IMR-90 (cell line): ENCODE data around the gene UNC5B. TPM values are rescaled to one million over a fixed set of nuclear protein-coding genes. Genes with fewer than 3 reads are reported as not detected.

Experiments used
- ATAC-seq: fragments of 200-7000 bp; cut with Tn5 transposase; 2 replicates; pipeline ENCODE4 v1.9.1; 2020; ENCODE audit warnings: low read depth, mild to moderate bottlenecking, moderate library complexity
- BruUV-seq: library from RNA; stranded (reverse); fragments of 400-500 nt; replicated peaks from 2 replicates; lab custom pipeline; 2021; lab: Mats Ljungman, UMichigan
- CTCF ChIA-PET: fragments of 300-600 bp; formaldehyde crosslinking; extraction: SDS; loops from one replicate; lab custom pipeline; 2021; ENCODE audit warnings: antibody characterized with exemption; lab: Yijun Ruan, JAX
- POLR2A ChIA-PET: fragments of 300-600 bp; sonication (Branson Sonifier 250); formaldehyde crosslinking; loops from one replicate; lab custom pipeline; 2022; ENCODE audit warnings: antibody characterized with exemption; ENCODE audit not compliant: unreplicated experiment; lab: Charles Lee
- DNase-seq: peaks from one replicate; pipeline ENCODE4 v3.0.0; 2013
- H2AFZ ChIP-seq: replicated peaks from 2 replicates; pipeline ENCODE3; 2013; ENCODE audit warnings: low read length, mild to moderate bottlenecking; ENCODE audit not compliant: poor library complexity
- H2AK5ac ChIP-seq: 2 replicates; pipeline ENCODE4 v1.6.1; 2013; ENCODE audit warnings: low read depth, low read length, inconsistent platforms
- H2AK9ac ChIP-seq: replicated peaks from 2 replicates; pipeline ENCODE3; 2013; ENCODE audit warnings: mild to moderate bottlenecking, low read depth, low read length, moderate library complexity; ENCODE audit not compliant: poor library complexity
- H2BK120ac ChIP-seq: 2 replicates; pipeline ENCODE4 v1.6.1; 2013; ENCODE audit warnings: low read depth, low read length, inconsistent platforms
- H2BK15ac ChIP-seq: 3 replicates; pipeline ENCODE4 v1.6.1; 2013; ENCODE audit warnings: low read depth, low read length, inconsistent platforms
- H2BK20ac ChIP-seq: 2 replicates; pipeline ENCODE4 v1.6.1; 2013; ENCODE audit warnings: low read depth, mild to moderate bottlenecking, inconsistent platforms, low read length, moderate library complexity
- H2BK5ac ChIP-seq: 2 replicates; pipeline ENCODE4 v1.6.1; 2013; ENCODE audit warnings: mild to moderate bottlenecking, low read depth, low read length, inconsistent platforms; ENCODE audit not compliant: poor library complexity, severe bottlenecking
- H3K14ac ChIP-seq: replicated peaks from 2 replicates; pipeline ENCODE4 v1.6.1; 2013; ENCODE audit warnings: low read depth, low read length, inconsistent platforms
- H3K18ac ChIP-seq: 2 replicates; pipeline ENCODE4 v1.6.1; 2013; ENCODE audit warnings: low read depth, low read length, control low read depth
- H3K23ac ChIP-seq: 2 replicates; pipeline ENCODE4 v1.6.1; 2013; ENCODE audit warnings: low read depth, low read length, inconsistent platforms
- H3K27ac ChIP-seq: 2 replicates; pipeline ENCODE4 v1.5.1; 2013; ENCODE audit warnings: mild to moderate bottlenecking, control low read depth, low read length; ENCODE audit not compliant: insufficient read depth
- H3K27me3 ChIP-seq: 2 replicates; pipeline ENCODE4 v1.6.1; 2013; ENCODE audit warnings: low read length; ENCODE audit not compliant: control insufficient read depth, insufficient read depth
- H3K36me3 ChIP-seq: 2 replicates; pipeline ENCODE4 v1.6.1; 2013; ENCODE audit warnings: low read length, mixed read lengths; ENCODE audit not compliant: control insufficient read depth, insufficient read depth
- H3K4ac ChIP-seq: 2 replicates; pipeline ENCODE4 v1.6.1; 2013; ENCODE audit warnings: low read depth, low read length, inconsistent platforms
- H3K4me1 ChIP-seq: 2 replicates; pipeline ENCODE4 v1.6.1; 2013; ENCODE audit warnings: low read length, mixed read lengths; ENCODE audit not compliant: control insufficient read depth, insufficient read depth
- H3K4me2 ChIP-seq: 2 replicates; pipeline ENCODE4 v1.6.1; 2013; ENCODE audit warnings: low read depth, mild to moderate bottlenecking, control low read depth, low read length, moderate library complexity
- H3K4me3 ChIP-seq: 2 replicates; pipeline ENCODE4 v1.5.1; 2013; ENCODE audit warnings: low read depth, mild to moderate bottlenecking, control low read depth, low read length, moderate library complexity; ENCODE audit not compliant: insufficient read depth
- H3K56ac ChIP-seq: 2 replicates; pipeline ENCODE4 v1.6.1; 2013; ENCODE audit warnings: low read length, inconsistent platforms; ENCODE audit not compliant: insufficient read depth; ENCODE audit errors: extremely low read depth
- H3K79me1 ChIP-seq, 2 experiments: 2 replicates each; pipeline ENCODE4 v1.6.1; 2013; ENCODE audit warnings: low read length in 2 of 2, inconsistent platforms in 1 of 2, low read depth in 1 of 2
- H3K9ac ChIP-seq: 2 replicates; pipeline ENCODE4 v1.6.1; 2013; ENCODE audit warnings: low read depth, low read length, control low read depth
- H3K9me1 ChIP-seq: 2 replicates; pipeline ENCODE4 v1.6.1; 2013; ENCODE audit warnings: low read length, inconsistent platforms; ENCODE audit not compliant: insufficient read depth
- H3K9me3 ChIP-seq: 2 replicates; pipeline ENCODE4 v1.6.1; 2013; ENCODE audit warnings: low read length; ENCODE audit not compliant: control insufficient read depth, insufficient read depth
- H4K20me1 ChIP-seq: 2 replicates; pipeline ENCODE4 v1.6.1; 2013; ENCODE audit warnings: low read length, inconsistent platforms; ENCODE audit not compliant: insufficient read depth
- H4K5ac ChIP-seq: 2 replicates; pipeline ENCODE4 v1.6.1; 2013; ENCODE audit warnings: mild to moderate bottlenecking, low read depth, low read length, control low read depth
- H4K8ac ChIP-seq, 2 experiments: 2 replicates each; pipeline ENCODE4 v1.6.1; 2013; ENCODE audit warnings: low read depth in 2 of 2, low read length in 2 of 2, control low read depth in 1 of 2, inconsistent platforms in 1 of 2
- H4K91ac ChIP-seq: 2 replicates; pipeline ENCODE4 v1.6.1; 2013; ENCODE audit warnings: low read depth, low read length, inconsistent platforms; ENCODE audit not compliant: insufficient read depth
- BHLHE40 ChIP-seq: fragments of 150-350 bp; IDR thresholded peaks from 2 replicates; pipeline ENCODE4 v1.6.1; 2016; ENCODE audit warnings: mild to moderate bottlenecking, low read depth, low read length
- CEBPB ChIP-seq: IDR thresholded peaks from 2 replicates; pipeline ENCODE4 v1.6.1; 2012; ENCODE audit warnings: low read depth, low read length, improper control_type of control experiment
- CHD1 ChIP-seq: IDR thresholded peaks from 2 replicates; pipeline ENCODE4 v1.6.1; 2012; ENCODE audit warnings: low read depth, low read length, improper control_type of control experiment
- FOS ChIP-seq: fragments of 150-350 bp; IDR thresholded peaks from 2 replicates; pipeline ENCODE4 v1.6.1; 2016; ENCODE audit warnings: low read depth, low read length
- MAFK ChIP-seq: IDR thresholded peaks from 2 replicates; pipeline ENCODE4 v1.6.1; 2012; ENCODE audit warnings: low read depth, low read length, improper control_type of control experiment
- MAZ ChIP-seq: IDR thresholded peaks from 2 replicates; pipeline ENCODE4 v1.6.1; 2012; ENCODE audit warnings: low read depth, mild to moderate bottlenecking, low read length, improper control_type of control experiment, moderate library complexity, borderline replicate concordance
- MXI1 ChIP-seq: IDR thresholded peaks from 2 replicates; pipeline ENCODE4 v1.6.1; 2012; ENCODE audit warnings: low read depth, mild to moderate bottlenecking, low read length, moderate library complexity, borderline replicate concordance
- NFE2L2 ChIP-seq: fragments of 150-350 bp; IDR thresholded peaks from 2 replicates; pipeline ENCODE4 v1.6.1; 2016; ENCODE audit warnings: low read depth, mild to moderate bottlenecking, low read length
- POLR2A ChIP-seq: IDR thresholded peaks from 2 replicates; pipeline ENCODE4 v1.6.1; 2012; ENCODE audit warnings: mild to moderate bottlenecking, low read depth, low read length
- RAD21 ChIP-seq: IDR thresholded peaks from 2 replicates; pipeline ENCODE4 v1.6.1; 2012; ENCODE audit warnings: low read length, improper control_type of control experiment
- RCOR1 ChIP-seq: IDR thresholded peaks from 2 replicates; pipeline ENCODE4 v1.6.1; 2012; ENCODE audit warnings: mild to moderate bottlenecking, low read length, improper control_type of control experiment; ENCODE audit not compliant: insufficient replicate concordance
- RFX5 ChIP-seq: IDR thresholded peaks from 2 replicates; pipeline ENCODE4 v1.8.0; 2012; ENCODE audit warnings: low read depth, mild to moderate bottlenecking, low read length, moderate library complexity
- SMC3 ChIP-seq: fragments of 150-350 bp; IDR thresholded peaks from 2 replicates; pipeline ENCODE4 v1.6.1; 2016; ENCODE audit warnings: low read depth, mild to moderate bottlenecking, antibody characterized with exemption, low read length, moderate library complexity
- USF2 ChIP-seq: fragments of 150-350 bp; IDR thresholded peaks from 2 replicates; pipeline ENCODE4 v1.6.1; 2017; ENCODE audit warnings: mild to moderate bottlenecking, antibody characterized with exemption, low read length, low read depth
- WGBS, 2 experiments: methylation state at CpG; one replicate each; pipeline versions ENCODE4 v1.1.5 to v1.1.7; 2013; ENCODE audit warnings: missing lambda C conversion rate in 2 of 2; ENCODE audit not compliant: insufficient read length in 1 of 2; ENCODE audit errors: extremely low coverage in 2 of 2; 5-methylcytosine and 5-hydroxymethylcytosine counted together
- dilution Hi-C: fragments of 300-500 bp; cut with HindIII; formaldehyde crosslinking; loops from one replicate; pipeline ENCODE4 v1.14.3; 2018; ENCODE audit warnings: low sequenced_read_pairs; ENCODE audit not compliant: unreplicated experiment
- in situ Hi-C: fragments of 300-500 bp; cut with MboI; formaldehyde crosslinking; loops from 3 replicates; pipeline ENCODE4 v1.14.3; 2019; ENCODE audit warnings: low sequenced_read_pairs, inconsistent platforms, mixed read lengths
- intact Hi-C: fragments of 100-400 bp; cut with micrococcal nuclease; formaldehyde crosslinking; loops from 2 replicates; pipeline ENCODE4 v1.10.0; 2022
- polyA plus RNA-seq, 3 experiments: library from polyadenylated mRNA; depleted of rRNA; stranded (reverse); fragments of >200 nt; gene quantifications; 2 replicates each; pipeline ENCODE4 v1.2.3, GENCODE V29; 2012; ENCODE audit warnings: low replicate concordance in 1 of 3
- total RNA-seq: library from RNA; depleted of rRNA; stranded (reverse); fragments of >200 nt; gene quantifications from 2 replicates; pipeline ENCODE4 v1.2.3, GENCODE V29; 2012
- TF ChIP-seq, protein P1 (sequence below): fragments of 150-350 bp; IDR thresholded peaks from 2 replicates; pipeline ENCODE4 v1.6.1; 2016; ENCODE audit warnings: low read depth, mild to moderate bottlenecking, low read length, moderate library complexity, borderline replicate concordance
- TF ChIP-seq, protein P2 (sequence below): conservative IDR thresholded peaks from 2 replicates; pipeline ENCODE4 v1.5.1; 2012; ENCODE audit warnings: mild to moderate bottlenecking, low read depth, low read length, improper control_type of control experiment

UNC5B gene
- total and polyA plus RNA-seq, 2 of the 4 experiments (the other 2 are of a cell fraction), result 1.6 to 4.2 TPM

DNA sequence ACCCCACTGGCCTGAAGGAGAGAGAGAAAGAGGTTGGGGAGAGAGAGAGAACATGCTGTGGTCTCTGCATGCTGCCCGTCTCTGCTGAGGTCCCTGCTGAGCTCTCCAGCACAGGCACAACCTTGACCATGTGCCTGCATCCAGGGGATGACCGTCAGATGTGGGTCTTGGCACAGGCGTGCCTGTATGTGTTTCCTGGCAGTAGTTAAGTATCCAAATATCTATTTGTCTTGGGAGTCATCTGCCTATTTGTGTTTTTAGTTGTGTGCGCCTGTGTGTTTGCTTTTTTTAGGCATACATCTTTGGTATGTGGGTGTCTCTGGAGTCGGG lies 1.9 kb upstream of the UNC5B start:
- peaks cover 3% of the 10 kb centered on the region for H3K4me1 ChIP-seq
- H2BK15ac ChIP-seq, result no peak overlapping the region
- no peak overlapping the region for H3K4me3 ChIP-seq
- no peaks in the 10 kb centered on the region for H3K9me3 ChIP-seq
- 80% methylated on average over 1 of the region's 5 CpGs; no CpG with 5 or more reads in 1 of the 2 experiments for WGBS, 2 experiments
- no peaks in the 10 kb centered on the region for H3K36me3 ChIP-seq
- H3K56ac ChIP-seq, result no peak overlapping the region
- no peak overlapping the region for H2BK20ac ChIP-seq
- 0 out of 2 replicates have a peak, but pooled peaks cover 3% of the 10 kb centered on the region for H3K9me1 ChIP-seq
- no peak overlapping the region for H2AFZ ChIP-seq
- TF ChIP-seq, protein P1, sequence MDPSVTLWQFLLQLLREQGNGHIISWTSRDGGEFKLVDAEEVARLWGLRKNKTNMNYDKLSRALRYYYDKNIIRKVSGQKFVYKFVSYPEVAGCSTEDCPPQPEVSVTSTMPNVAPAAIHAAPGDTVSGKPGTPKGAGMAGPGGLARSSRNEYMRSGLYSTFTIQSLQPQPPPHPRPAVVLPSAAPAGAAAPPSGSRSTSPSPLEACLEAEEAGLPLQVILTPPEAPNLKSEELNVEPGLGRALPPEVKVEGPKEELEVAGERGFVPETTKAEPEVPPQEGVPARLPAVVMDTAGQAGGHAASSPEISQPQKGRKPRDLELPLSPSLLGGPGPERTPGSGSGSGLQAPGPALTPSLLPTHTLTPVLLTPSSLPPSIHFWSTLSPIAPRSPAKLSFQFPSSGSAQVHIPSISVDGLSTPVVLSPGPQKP, result no peak
- no peak for TF ChIP-seq RCOR1
- TF ChIP-seq FOS, result no peak
- no peak for TF ChIP-seq RAD21
- no peak for TF ChIP-seq USF2
- no peak for TF ChIP-seq SMC3
- TF ChIP-seq BHLHE40, result no peak
- TF ChIP-seq MAFK, result no peak
- TF ChIP-seq MXI1, result no peak
- no peak for TF ChIP-seq RFX5
- TF ChIP-seq MAZ, result no peak
- TF ChIP-seq CEBPB, result no peak
- no peak for TF ChIP-seq POLR2A
- no peak for TF ChIP-seq NFE2L2
- TF ChIP-seq CHD1, result no peak
- TF ChIP-seq, protein P2, sequence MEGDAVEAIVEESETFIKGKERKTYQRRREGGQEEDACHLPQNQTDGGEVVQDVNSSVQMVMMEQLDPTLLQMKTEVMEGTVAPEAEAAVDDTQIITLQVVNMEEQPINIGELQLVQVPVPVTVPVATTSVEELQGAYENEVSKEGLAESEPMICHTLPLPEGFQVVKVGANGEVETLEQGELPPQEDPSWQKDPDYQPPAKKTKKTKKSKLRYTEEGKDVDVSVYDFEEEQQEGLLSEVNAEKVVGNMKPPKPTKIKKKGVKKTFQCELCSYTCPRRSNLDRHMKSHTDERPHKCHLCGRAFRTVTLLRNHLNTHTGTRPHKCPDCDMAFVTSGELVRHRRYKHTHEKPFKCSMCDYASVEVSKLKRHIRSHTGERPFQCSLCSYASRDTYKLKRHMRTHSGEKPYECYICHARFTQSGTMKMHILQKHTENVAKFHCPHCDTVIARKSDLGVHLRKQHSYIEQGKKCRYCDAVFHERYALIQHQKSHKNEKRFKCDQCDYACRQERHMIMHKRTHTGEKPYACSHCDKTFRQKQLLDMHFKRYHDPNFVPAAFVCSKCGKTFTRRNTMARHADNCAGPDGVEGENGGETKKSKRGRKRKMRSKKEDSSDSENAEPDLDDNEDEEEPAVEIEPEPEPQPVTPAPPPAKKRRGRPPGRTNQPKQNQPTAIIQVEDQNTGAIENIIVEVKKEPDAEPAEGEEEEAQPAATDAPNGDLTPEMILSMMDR, result no peak
- no peak overlapping the region for H3K14ac ChIP-seq
- BruUV-seq, result no TSS peak
- H4K8ac ChIP-seq, result no peak overlapping the region
- H2AK5ac ChIP-seq, result no peak overlapping the region
- peaks cover 12 to 16% of the 10 kb centered on the region in 2 experiments; a peak in 3 of 4 replicates for H3K79me1 ChIP-seq
- no peak overlapping the region for H4K91ac ChIP-seq
- no peak overlapping the region for H2BK5ac ChIP-seq
- no peak overlapping the region for H2BK120ac ChIP-seq
- CTCF ChIA-PET, result no interaction called here
- peaks cover 13% of the 10 kb centered on the region; the same call in 1 of the 2 replicates for H4K20me1 ChIP-seq
- H3K27me3 ChIP-seq, result peaks cover 43% of the 10 kb centered on the region
- H3K18ac ChIP-seq, result no peak overlapping the region
- dilution Hi-C loops, result no loop called here
- intact Hi-C loops, result loop anchor here (10.0 kb wide), 1 partner anchor 396 kb away; the partner anchor contains the start of gene SGPL1
- no peak overlapping the region for H4K5ac ChIP-seq
- no peak overlapping the region for H3K4ac ChIP-seq
- H2AK9ac ChIP-seq, result no peak overlapping the region
- no peak for DNase-seq
- no peak overlapping the region for H3K4me2 ChIP-seq
- no peak overlapping the region for H3K27ac ChIP-seq
- no peak overlapping the region for H3K23ac ChIP-seq
- in situ Hi-C loops, result loop anchor here (5.0 kb wide), 1 partner anchor 57 kb away; no protein-coding TSS in a partner anchor
- no peak overlapping the region for H3K9ac ChIP-seq
- no peak for ATAC-seq
- POLR2A ChIA-PET, result no interaction called here
